Thoracic aorta (tissue), 2 donors: ENCODE measurements around the gene STRAP. TPM values are rescaled to one million over a fixed set of nuclear protein-coding genes. Genes with fewer than 3 reads are reported as not detected.
"Not testable (repeated sequence)": the region's sequence is repeated elsewhere in the genome, so short reads cannot be mapped to it uniquely, and the experiment has no call there.

Experiments
- ATAC-seq: fragments of 150-250 bp; one replicate; pipeline ENCODE4 v1.8.0; 2017; ENCODE audit warnings: low read depth; ENCODE audit not compliant: insufficient number of reproducible peaks, low FRiP score
- DNase-seq: peaks from one replicate; pipeline ENCODE4 v3.0.0-alpha.2; 2020; ENCODE audit warnings: low spot score
- H3K27ac ChIP-seq, 2 donors: fragments of 200-600 bp; sonication (generic); 1 replicate in 1 of 2; 2 replicates in 1 of 2; pipeline ENCODE4 v1.5.1; 2016; ENCODE audit warnings: mild to moderate bottlenecking in 2 of 2, moderate library complexity in 2 of 2
- H3K27me3 ChIP-seq: fragments of 200-600 bp; sonication (generic); replicated peaks from 2 replicates; pipeline ENCODE4 v1.6.0; 2016; ENCODE audit warnings: mild to moderate bottlenecking; ENCODE audit not compliant: insufficient read depth
- H3K36me3 ChIP-seq: fragments of 200-600 bp; sonication (generic); one replicate; pipeline ENCODE4 v1.5.1; 2016
- H3K4me1 ChIP-seq, 2 donors: fragments of 200-600 bp; sonication (generic); 1 replicate in 1 of 2; 2 replicates in 1 of 2; pipeline versions ENCODE4 v1.5.1 to v1.6.0; 2016; ENCODE audit warnings: low read depth in 2 of 2, mild to moderate bottlenecking in 1 of 2; ENCODE audit not compliant: control insufficient read depth in 1 of 2
- H3K4me3 ChIP-seq: fragments of 200-600 bp; sonication (generic); 2 replicates; pipeline ENCODE4 v1.5.1; 2016; ENCODE audit warnings: mild to moderate bottlenecking
- H3K9me3 ChIP-seq: fragments of 200-600 bp; sonication (generic); 2 replicates; pipeline ENCODE4 v1.5.1; 2016
- CTCF ChIP-seq: fragments of 200-600 bp; sonication (generic); IDR thresholded peaks from one replicate; pipeline ENCODE4 v1.5.1; 2019; ENCODE audit warnings: antibody characterized with exemption
- total RNA-seq, 2 donors: library from RNA; depleted of rRNA; stranded (reverse); fragments of >200 nt; gene quantifications; one replicate each; pipeline versions ENCODE4 v1.1.0 to v1.2.3, GENCODE V29; 2016

The STRAP gene
- total RNA-seq, 2 donors from 2014 or later: 55.1 to 55.5 TPM

DNA sequence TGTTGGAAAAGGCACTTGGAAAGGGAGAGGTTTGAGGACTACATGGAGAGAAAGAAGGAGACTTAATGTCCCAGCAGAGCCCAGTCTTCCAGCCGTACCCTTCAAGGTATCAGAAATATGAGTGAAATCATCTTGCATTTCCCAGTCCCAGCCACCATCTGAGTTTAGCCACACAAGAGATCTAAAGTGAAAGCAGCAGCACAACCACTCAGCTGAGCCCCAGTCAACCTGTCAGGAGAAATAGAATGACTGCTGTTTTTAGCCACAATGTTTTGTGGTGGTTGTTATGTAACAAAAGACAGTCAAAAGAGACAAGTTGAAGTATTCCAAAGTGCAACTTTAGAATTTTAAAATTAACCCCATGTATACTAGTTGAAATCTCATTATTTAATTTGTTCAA, 56.9 kb downstream of the STRAP start:
- H3K4me1 ChIP-seq: no peaks in the 10 kb centered on the region
- no peaks in the 10 kb centered on the region for H3K27me3 ChIP-seq
- peaks cover 4% of the 10 kb centered on the region for H3K9me3 ChIP-seq
- DNase-seq (no peak), ATAC-seq (no peak)
- TF ChIP-seq CTCF: no peak
- no peak overlapping the region for H3K27ac ChIP-seq
- no peak overlapping the region for H3K4me3 ChIP-seq
- no peaks in the 10 kb centered on the region for H3K36me3 ChIP-seq

- Histone ChIP-seq H3K27me3 (no peaks in the 10 kb centered on the region), H3K9me3 (peaks cover 4% of the 10 kb centered on the region), H3K36me3 (no peaks in the 10 kb centered on the region), H3K27ac (no peak overlapping the region), H3K4me1 (no peaks in the 10 kb centered on the region), H3K4me3 (no peak overlapping the region)
- ATAC-seq (no peak), DNase-seq (no peak)
- TF ChIP-seq CTCF: no peak
Observed at GRCh38 chr12:15942475-15942874, 60.3 kb downstream of the STRAP start.

DNA sequence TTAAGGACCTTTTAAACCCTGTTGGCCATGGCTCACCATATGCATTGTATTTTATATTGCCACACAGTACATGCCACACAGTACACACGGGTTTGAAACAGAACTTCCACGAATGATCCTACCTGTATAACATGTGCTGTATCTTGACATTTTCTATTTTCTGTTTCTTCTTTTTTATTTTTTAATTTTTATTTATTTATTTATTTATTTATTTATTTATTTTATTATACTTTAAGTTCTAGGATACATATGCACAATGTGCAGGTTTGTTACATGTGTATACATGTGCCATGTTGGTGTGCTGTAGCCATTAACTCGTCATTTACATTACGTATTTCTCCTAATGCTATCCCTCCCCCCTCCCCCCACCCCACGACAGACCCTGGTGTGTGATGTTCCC, 61.3 kb downstream of the STRAP start:
- not testable (repeated sequence) for H3K36me3 ChIP-seq, H3K9me3 ChIP-seq, H3K4me1 ChIP-seq, DNase-seq, H3K4me3 ChIP-seq, H3K27ac ChIP-seq, ATAC-seq, H3K27me3 ChIP-seq

GRCh38 chr12:15948461-15948860, 66.3 kb downstream of the STRAP start:
- H3K4me1 ChIP-seq, DNase-seq, H3K36me3 ChIP-seq, ATAC-seq, H3K27me3 ChIP-seq, H3K9me3 ChIP-seq, H3K27ac ChIP-seq, H3K4me3 ChIP-seq: not testable (repeated sequence)

Other genes starting within 250 kb of the STRAP start
- 100 to 1,000 TPM; 139 to 188 TPM for gene EPS8, start 93.0 kb upstream of the STRAP start, total RNA-seq
- gene DERA, start 28.9 kb downstream of the STRAP start, total RNA-seq: 10 to 100 TPM; 25.5 to 47.4 TPM